ENCODE results near the gene NF1.

NF1 gene

GRCh38 chr17:31269036-31269577 is 174.3 kb downstream of the NF1 start:
- no peaks in the 10 kb centered on the region for H3K9me2 ChIP-seq (ENCODE audit: low read depth, low read length)
- no peaks in the 10 kb centered on the region for H3F3A ChIP-seq (ENCODE audit: insufficient read depth, low read length)
- H3K36me3 ChIP-seq (ENCODE audit: insufficient read depth, low read length), result 0 out of 2 replicates have a peak, but pooled peaks cover 3% of the 10 kb centered on the region
- no peaks in the 10 kb centered on the region for H4K20me1 ChIP-seq (ENCODE audit: insufficient read depth, low read length)
- no peak overlapping the region for H3K9ac ChIP-seq (ENCODE audit: low read length)
- no peak overlapping the region for H3K4me3 ChIP-seq (ENCODE audit: low read depth, low read length, poor library complexity, severe bottlenecking)
- H3K27ac ChIP-seq (ENCODE audit: low read depth, low read length, poor library complexity, severe bottlenecking), result no peak overlapping the region
- H2AFZ ChIP-seq (ENCODE audit: low read length), result no peak overlapping the region
- H3K4me1 ChIP-seq (ENCODE audit: insufficient read depth, low read length, severe bottlenecking), result no peaks in the 10 kb centered on the region
- H3K79me2 ChIP-seq (ENCODE audit: insufficient read depth, low read length), result no peaks in the 10 kb centered on the region
- no peaks in the 10 kb centered on the region for H3K9me3 ChIP-seq (ENCODE audit: low read length)
- TF ChIP-seq EZH2 (IDR thresholded peaks at IDR 0.05; ENCODE audit: borderline replicate concordance, low read length) (no peak), CTCF (IDR thresholded peaks at IDR 0.05; ENCODE audit: low read length) (no peak)
- no peak overlapping the region for H3K4me2 ChIP-seq (ENCODE audit: low read length)
- H3K27me3 ChIP-seq (ENCODE audit: insufficient read depth, low read length), result no peaks in the 10 kb centered on the region

GRCh38 chr17:31269578-31269983 is 174.8 kb downstream of the NF1 start:
- Histone ChIP-seq H4K20me1 (ENCODE audit: insufficient read depth, low read length) (no peaks in the 10 kb centered on the region), H3K36me3 (ENCODE audit: insufficient read depth, low read length) (0 out of 2 replicates have a peak, but pooled peaks cover 3% of the 10 kb centered on the region), H3K79me2 (ENCODE audit: insufficient read depth, low read length) (no peaks in the 10 kb centered on the region), H3F3A (ENCODE audit: insufficient read depth, low read length) (no peaks in the 10 kb centered on the region), H3K27ac (ENCODE audit: low read depth, low read length, poor library complexity, severe bottlenecking) (no peak overlapping the region), H3K27me3 (ENCODE audit: insufficient read depth, low read length) (no peaks in the 10 kb centered on the region), H3K9ac (ENCODE audit: low read length) (no peak overlapping the region), H3K9me2 (ENCODE audit: low read depth, low read length) (no peaks in the 10 kb centered on the region), H3K9me3 (ENCODE audit: low read length) (no peaks in the 10 kb centered on the region), H3K4me1 (ENCODE audit: insufficient read depth, low read length, severe bottlenecking) (no peaks in the 10 kb centered on the region), H2AFZ (ENCODE audit: low read length) (no peak overlapping the region), H3K4me2 (ENCODE audit: low read length) (no peak overlapping the region), H3K4me3 (ENCODE audit: low read depth, low read length, poor library complexity, severe bottlenecking) (no peak overlapping the region)
- TF ChIP-seq CTCF (IDR thresholded peaks at IDR 0.05; ENCODE audit: low read length) (no peak), EZH2 (IDR thresholded peaks at IDR 0.05; ENCODE audit: borderline replicate concordance, low read length) (no peak)

GRCh38 chr17:31272236-31272635 is 177.5 kb downstream of the NF1 start:
- Histone ChIP-seq H3K36me3 (ENCODE audit: insufficient read depth, low read length) (0 out of 2 replicates have a peak, but pooled peaks cover 3% of the 10 kb centered on the region), H3K27ac (ENCODE audit: low read depth, low read length, poor library complexity, severe bottlenecking) (no peak overlapping the region), H3K79me2 (ENCODE audit: insufficient read depth, low read length) (no peaks in the 10 kb centered on the region), H3K4me3 (ENCODE audit: low read depth, low read length, poor library complexity, severe bottlenecking) (no peak overlapping the region), H3K9me3 (ENCODE audit: low read length) (no peaks in the 10 kb centered on the region), H3K9me2 (ENCODE audit: low read depth, low read length) (no peaks in the 10 kb centered on the region), H2AFZ (ENCODE audit: low read length) (no peak overlapping the region), H3K27me3 (ENCODE audit: insufficient read depth, low read length) (no peaks in the 10 kb centered on the region), H3F3A (ENCODE audit: insufficient read depth, low read length) (no peaks in the 10 kb centered on the region), H3K9ac (ENCODE audit: low read length) (no peak overlapping the region), H3K4me1 (ENCODE audit: insufficient read depth, low read length, severe bottlenecking) (no peaks in the 10 kb centered on the region), H3K4me2 (ENCODE audit: low read length) (no peak overlapping the region), H4K20me1 (ENCODE audit: insufficient read depth, low read length) (no peaks in the 10 kb centered on the region)
- TF ChIP-seq EZH2 (IDR thresholded peaks at IDR 0.05; ENCODE audit: borderline replicate concordance, low read length), result no peak
- TF ChIP-seq CTCF (IDR thresholded peaks at IDR 0.05; ENCODE audit: low read length), result no peak
